SK-N-SH (cell line): Measurements from ENCODE around the gene ERC1. TPM values are rescaled to one million over a fixed set of nuclear protein-coding genes. Genes with fewer than 3 reads are reported as not detected.

ENCODE experiments used
- CTCF ChIA-PET: fragments of 300-600, 350-600 bp; formaldehyde crosslinking; extraction: SDS; loops from one replicate; lab custom pipeline; 2021; lab: Yijun Ruan, JAX
- POLR2A ChIA-PET: fragments of 350-600 bp; sonication (Branson Sonifier 250); formaldehyde crosslinking; extraction: SDS; loops from one replicate; lab custom pipeline; 2020; ENCODE audit warnings: antibody characterized with exemption, inconsistent platforms; lab: Yijun Ruan, JAX
- DNase-seq: peaks from one replicate; pipeline ENCODE4 v3.0.0; 2012
- H2AFZ ChIP-seq: fragments of 200-600 bp; sonication (generic); 2 replicates; pipeline ENCODE4 v1.8.1; 2016; ENCODE audit warnings: antibody characterized with exemption, mild to moderate bottlenecking, low read depth
- H3F3A ChIP-seq: fragments of 200-600 bp; sonication (generic); replicated peaks from 2 replicates; pipeline ENCODE3; 2016; ENCODE audit warnings: antibody characterized with exemption, mild to moderate bottlenecking; ENCODE audit not compliant: insufficient read depth
- H3K27ac ChIP-seq, 2 experiments: fragments of 200-500 bp in 1 of 2; fragments of 200-600 bp in 1 of 2; sonication (Bioruptor generic) in 1 of 2; sonication (generic), shearing (Covaris generic) in 1 of 2; 2 replicates each; pipeline versions ENCODE4 v1.5.1 to v1.6.1; 2014 to 2016; ENCODE audit warnings: low read depth in 2 of 2, inconsistent platforms in 1 of 2, low read length in 1 of 2, mild to moderate bottlenecking in 1 of 2, mixed read lengths in 1 of 2
- H3K27me3 ChIP-seq: fragments of 200-600 bp; sonication (generic), shearing (Covaris generic); 2 replicates; pipeline ENCODE4 v1.6.1; 2016; ENCODE audit warnings: mixed run types; ENCODE audit not compliant: insufficient read depth
- H3K36me3 ChIP-seq, 2 experiments: fragments of 200-500 bp in 1 of 2; fragments of 200-600 bp in 1 of 2; sonication (Bioruptor generic) in 1 of 2; sonication (generic) in 1 of 2; replicated peaks in 1 of 2; 2 replicates each; pipeline versions ENCODE3 to v1.5.1; 2014 to 2016; ENCODE audit warnings: low read length in 1 of 2, mild to moderate bottlenecking in 1 of 2; ENCODE audit not compliant: insufficient read depth in 2 of 2, control insufficient read depth in 1 of 2
- H3K4me1 ChIP-seq, 2 experiments: fragments of 200-500 bp in 1 of 2; fragments of 200-600 bp in 1 of 2; sonication (Bioruptor generic) in 1 of 2; sonication (generic), shearing (Covaris generic) in 1 of 2; 2 replicates each; pipeline versions ENCODE4 v1.5.1 to v1.6.1; 2014 to 2016; ENCODE audit warnings: low read depth in 1 of 2, low read length in 1 of 2, mixed run types in 1 of 2; ENCODE audit not compliant: insufficient read depth in 2 of 2, control insufficient read depth in 1 of 2
- H3K4me2 ChIP-seq: fragments of 200-600 bp; sonication (generic), shearing (Covaris generic); 2 replicates; pipeline ENCODE4 v1.6.1; 2017; ENCODE audit warnings: mixed run types
- H3K4me3 ChIP-seq, 2 experiments: fragments of 200-500 bp in 1 of 2; fragments of 200-600 bp in 1 of 2; sonication (Bioruptor generic) in 1 of 2; sonication (generic), shearing (Covaris generic) in 1 of 2; 2 replicates each; pipeline versions ENCODE4 v1.5.1 to v1.8.1; 2014 to 2016; ENCODE audit warnings: low read depth in 2 of 2, inconsistent platforms in 1 of 2, low read length in 1 of 2, mild to moderate bottlenecking in 1 of 2, mixed read lengths in 1 of 2, moderate library complexity in 1 of 2
- H3K79me2 ChIP-seq: fragments of 200-600 bp; sonication (generic); 2 replicates; pipeline ENCODE4 v1.8.1; 2017; ENCODE audit warnings: mild to moderate bottlenecking; ENCODE audit not compliant: insufficient read depth
- H3K9ac ChIP-seq: fragments of 200-600 bp; sonication (generic); 2 replicates; pipeline ENCODE4 v1.6.1; 2017; ENCODE audit warnings: mixed run types
- H3K9me2 ChIP-seq: fragments of 200-600 bp; sonication (generic); 2 replicates; pipeline ENCODE4 v1.6.1; 2017; ENCODE audit warnings: mixed run types
- H3K9me3 ChIP-seq: fragments of 200-600 bp; sonication (generic); 2 replicates; pipeline ENCODE4 v1.6.1; 2017; ENCODE audit warnings: mixed run types, mild to moderate bottlenecking, moderate library complexity
- H4K20me1 ChIP-seq: fragments of 200-600 bp; sonication (generic); 2 replicates; pipeline ENCODE4 v1.6.1; 2017; ENCODE audit warnings: mild to moderate bottlenecking, mixed run types; ENCODE audit not compliant: insufficient read depth
- CHD2 ChIP-seq: fragments of 150-350 bp; IDR thresholded peaks from 2 replicates; pipeline ENCODE4 v1.6.1; 2018; ENCODE audit warnings: low read length; ENCODE audit not compliant: partially characterized antibody
- EZH2phosphoT487 ChIP-seq: fragments of 200-600 bp; sonication (generic); IDR thresholded peaks from 2 replicates; pipeline ENCODE4 v1.6.1; 2017; ENCODE audit warnings: low read depth, mixed run types, mild to moderate bottlenecking, antibody characterized with exemption, moderate library complexity, borderline replicate concordance
- FOXM1 ChIP-seq: IDR thresholded peaks from 2 replicates; pipeline ENCODE4 v1.4.0; 2012; ENCODE audit warnings: low read depth, mild to moderate bottlenecking
- MEF2A ChIP-seq: IDR thresholded peaks from 2 replicates; pipeline ENCODE4 v1.4.0; 2012; ENCODE audit warnings: low read depth, borderline replicate concordance
- NFIC ChIP-seq: IDR thresholded peaks from 2 replicates; pipeline ENCODE4 v1.4.0; 2012; ENCODE audit warnings: borderline replicate concordance
- RFX5 ChIP-seq: IDR thresholded peaks from 2 replicates; pipeline ENCODE4 v1.6.1; 2012; ENCODE audit warnings: mild to moderate bottlenecking, improper control_type of control experiment, low read length
- SMC3 ChIP-seq: IDR thresholded peaks from 2 replicates; pipeline ENCODE4 v1.6.1; 2012; ENCODE audit warnings: low read depth, low read length, improper control_type of control experiment
- USF2 ChIP-seq: fragments of 150-350 bp; IDR thresholded peaks from 2 replicates; pipeline ENCODE4 v1.6.1; 2017; ENCODE audit warnings: antibody characterized with exemption, low read length, low read depth, borderline replicate concordance
- YY1 ChIP-seq: IDR thresholded peaks from 2 replicates; pipeline ENCODE4 v1.4.0; 2012; ENCODE audit warnings: low read depth, mild to moderate bottlenecking
- WGBS: methylation state at CpG from one replicate; pipeline ENCODE4 v1.1.6; 2017; ENCODE audit warnings: low lambda C conversion rate; 5-methylcytosine and 5-hydroxymethylcytosine counted together
- polyA plus RNA-seq, 3 experiments: library from polyadenylated mRNA; depleted of rRNA; stranded (reverse); fragments of >200 nt; gene quantifications; 2 replicates each; pipeline ENCODE4 v1.2.3, GENCODE V29; 2012
- TF ChIP-seq, protein P1 (sequence below): fragments of 150-350 bp; IDR thresholded peaks from 2 replicates; pipeline ENCODE4 v1.6.1; 2016; ENCODE audit warnings: mild to moderate bottlenecking, low read depth, low read length

The ERC1 gene
- polyA plus RNA-seq, 1 of the 3 experiments (the other 2 are of a cell fraction) = 7.5 TPM

GRCh38 chr12:1078002-1078401 lies 87.0 kb downstream of the ERC1 start (continued):
- TF ChIP-seq USF2 (no peak), MEF2A (no peak), SMC3 (no peak)
- TF ChIP-seq, protein P1, sequence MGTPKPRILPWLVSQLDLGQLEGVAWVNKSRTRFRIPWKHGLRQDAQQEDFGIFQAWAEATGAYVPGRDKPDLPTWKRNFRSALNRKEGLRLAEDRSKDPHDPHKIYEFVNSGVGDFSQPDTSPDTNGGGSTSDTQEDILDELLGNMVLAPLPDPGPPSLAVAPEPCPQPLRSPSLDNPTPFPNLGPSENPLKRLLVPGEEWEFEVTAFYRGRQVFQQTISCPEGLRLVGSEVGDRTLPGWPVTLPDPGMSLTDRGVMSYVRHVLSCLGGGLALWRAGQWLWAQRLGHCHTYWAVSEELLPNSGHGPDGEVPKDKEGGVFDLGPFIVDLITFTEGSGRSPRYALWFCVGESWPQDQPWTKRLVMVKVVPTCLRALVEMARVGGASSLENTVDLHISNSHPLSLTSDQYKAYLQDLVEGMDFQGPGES = no peak

DNA sequence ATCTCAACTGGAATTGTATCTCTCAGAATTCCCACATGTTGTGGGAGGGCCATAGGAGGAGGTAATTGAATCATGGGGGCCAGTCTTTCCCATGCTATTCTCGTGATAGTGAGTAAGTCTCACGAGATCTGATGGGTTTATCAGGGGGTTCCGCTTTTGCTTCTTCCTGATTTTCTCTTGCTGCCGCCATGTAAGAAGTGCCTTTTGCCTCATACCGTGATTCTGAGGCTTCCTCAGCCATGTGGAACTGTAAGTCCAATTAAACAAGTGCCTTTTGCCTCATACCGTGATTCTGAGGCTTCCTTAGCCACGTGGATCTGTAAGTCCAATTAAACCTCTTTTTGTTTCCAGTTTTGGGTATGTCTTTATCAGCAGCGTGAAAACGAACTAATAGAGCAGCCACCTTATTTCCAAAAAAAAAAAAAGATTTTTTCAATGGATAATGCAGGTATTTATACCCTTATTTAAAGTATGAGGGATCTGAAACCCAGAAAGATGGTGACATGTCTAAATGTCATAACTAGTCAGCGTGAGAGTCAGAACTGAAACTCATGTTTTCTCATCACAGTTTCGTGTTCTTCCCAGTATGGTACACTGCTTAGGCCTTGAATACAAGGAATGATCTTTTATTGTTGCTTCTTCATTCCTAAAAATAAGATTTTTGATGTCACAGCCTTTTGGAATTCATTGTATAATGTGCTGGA lies 89.6 kb downstream of the ERC1 start:
- Histone ChIP-seq H3F3A (peaks cover 39% of the 10 kb centered on the region), H3K9me3 (no peaks in the 10 kb centered on the region), H3K4me3 (no peak overlapping the region), H3K9me2 (no peaks in the 10 kb centered on the region), H2AFZ (no peak overlapping the region), H3K27ac (no peak overlapping the region), H3K27me3 (no peaks in the 10 kb centered on the region), H3K4me1 (peaks cover 4 to 15% of the 10 kb centered on the region in 2 experiments; a peak in 3 of 4 replicates), H4K20me1 (peaks cover 3% of the 10 kb centered on the region; the same call in 1 of the 2 replicates), H3K36me3 (peaks cover 0 to 4% of the 10 kb centered on the region in 2 experiments), H3K4me2 (no peak overlapping the region), H3K9ac (no peak overlapping the region), H3K79me2 (peaks cover 44% of the 10 kb centered on the region)
- ChIA-PET CTCF (interaction anchor here (2.6 to 3.5 kb wide), 2 partner anchors 12 to 264 kb away, joined by 8 to 27 read pairs; no protein-coding TSS in a partner anchor), POLR2A (no interaction called here)
- 93% methylated on average over 11 of the region's 11 CpGs for WGBS
- no peak for TF ChIP-seq YY1
- TF ChIP-seq RFX5 = no peak
- TF ChIP-seq USF2 = no peak
- TF ChIP-seq NFIC = no peak
- TF ChIP-seq CHD2 = no peak
- TF ChIP-seq FOXM1 = no peak
- no peak for TF ChIP-seq EZH2phosphoT487
- no peak for DNase-seq
